Activated CD4-positive, alpha-beta T cell treated with anti-CD3 and anti-CD28 coated beads for 4 hours (primary cell): Measurements from ENCODE around the gene LYST.
A peak's percentile ranks its signal among the peaks of the same experiment; 100 is the strongest.
"Not testable (repeated sequence)": the region's sequence is repeated elsewhere in the genome, so short reads cannot be mapped to it uniquely, and the experiment has no call there.

Experiments
- DNase-seq, 2 donors: peaks; one replicate each; pipeline ENCODE4 v3.0.0-alpha.2; 2020

LYST gene, protein sequence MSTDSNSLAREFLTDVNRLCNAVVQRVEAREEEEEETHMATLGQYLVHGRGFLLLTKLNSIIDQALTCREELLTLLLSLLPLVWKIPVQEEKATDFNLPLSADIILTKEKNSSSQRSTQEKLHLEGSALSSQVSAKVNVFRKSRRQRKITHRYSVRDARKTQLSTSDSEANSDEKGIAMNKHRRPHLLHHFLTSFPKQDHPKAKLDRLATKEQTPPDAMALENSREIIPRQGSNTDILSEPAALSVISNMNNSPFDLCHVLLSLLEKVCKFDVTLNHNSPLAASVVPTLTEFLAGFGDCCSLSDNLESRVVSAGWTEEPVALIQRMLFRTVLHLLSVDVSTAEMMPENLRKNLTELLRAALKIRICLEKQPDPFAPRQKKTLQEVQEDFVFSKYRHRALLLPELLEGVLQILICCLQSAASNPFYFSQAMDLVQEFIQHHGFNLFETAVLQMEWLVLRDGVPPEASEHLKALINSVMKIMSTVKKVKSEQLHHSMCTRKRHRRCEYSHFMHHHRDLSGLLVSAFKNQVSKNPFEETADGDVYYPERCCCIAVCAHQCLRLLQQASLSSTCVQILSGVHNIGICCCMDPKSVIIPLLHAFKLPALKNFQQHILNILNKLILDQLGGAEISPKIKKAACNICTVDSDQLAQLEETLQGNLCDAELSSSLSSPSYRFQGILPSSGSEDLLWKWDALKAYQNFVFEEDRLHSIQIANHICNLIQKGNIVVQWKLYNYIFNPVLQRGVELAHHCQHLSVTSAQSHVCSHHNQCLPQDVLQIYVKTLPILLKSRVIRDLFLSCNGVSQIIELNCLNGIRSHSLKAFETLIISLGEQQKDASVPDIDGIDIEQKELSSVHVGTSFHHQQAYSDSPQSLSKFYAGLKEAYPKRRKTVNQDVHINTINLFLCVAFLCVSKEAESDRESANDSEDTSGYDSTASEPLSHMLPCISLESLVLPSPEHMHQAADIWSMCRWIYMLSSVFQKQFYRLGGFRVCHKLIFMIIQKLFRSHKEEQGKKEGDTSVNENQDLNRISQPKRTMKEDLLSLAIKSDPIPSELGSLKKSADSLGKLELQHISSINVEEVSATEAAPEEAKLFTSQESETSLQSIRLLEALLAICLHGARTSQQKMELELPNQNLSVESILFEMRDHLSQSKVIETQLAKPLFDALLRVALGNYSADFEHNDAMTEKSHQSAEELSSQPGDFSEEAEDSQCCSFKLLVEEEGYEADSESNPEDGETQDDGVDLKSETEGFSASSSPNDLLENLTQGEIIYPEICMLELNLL (N-terminal part only)

DNA sequence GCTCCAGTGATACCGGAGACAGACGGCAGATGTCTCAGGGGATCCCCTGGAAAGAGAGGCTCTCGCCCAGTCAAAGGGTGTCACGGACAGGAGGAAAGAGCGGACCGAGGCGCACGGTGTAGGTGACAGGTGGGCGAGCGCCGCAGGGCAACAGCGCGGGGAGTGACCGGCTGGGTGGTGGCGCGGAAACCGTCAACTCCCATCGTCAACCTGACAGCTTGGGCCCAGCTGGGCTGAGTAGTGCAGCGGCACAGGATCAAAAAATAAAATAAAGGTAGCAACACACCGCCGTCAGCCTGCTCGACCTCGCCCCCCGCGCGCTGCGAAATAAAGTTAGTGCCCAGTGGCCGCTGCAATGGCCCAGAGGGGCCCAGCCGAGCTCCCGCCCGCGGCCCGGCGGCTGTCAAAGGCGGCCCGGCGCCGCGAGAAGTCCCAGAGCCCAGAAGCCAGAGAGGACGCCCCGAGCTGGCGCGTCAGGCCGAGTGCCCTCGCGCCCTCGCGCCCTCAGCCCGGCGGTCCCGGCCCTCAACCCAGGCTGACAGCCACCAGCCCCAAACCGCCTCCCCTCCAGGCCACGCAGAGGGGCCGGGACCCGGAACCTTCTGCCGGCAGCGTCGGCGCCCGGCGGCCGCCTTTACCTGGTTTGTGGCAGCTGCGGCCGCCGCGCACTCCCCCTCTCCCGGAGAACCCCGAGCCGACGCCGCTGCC, at the start of gene LYST:
LYST (minus strand) TSS at position 702 of the 708 bp plus-strand sequence. CDS start 36,489 bp downstream, outside the sequence.
- peak; percentile 53 to 56 for DNase-seq

DNA sequence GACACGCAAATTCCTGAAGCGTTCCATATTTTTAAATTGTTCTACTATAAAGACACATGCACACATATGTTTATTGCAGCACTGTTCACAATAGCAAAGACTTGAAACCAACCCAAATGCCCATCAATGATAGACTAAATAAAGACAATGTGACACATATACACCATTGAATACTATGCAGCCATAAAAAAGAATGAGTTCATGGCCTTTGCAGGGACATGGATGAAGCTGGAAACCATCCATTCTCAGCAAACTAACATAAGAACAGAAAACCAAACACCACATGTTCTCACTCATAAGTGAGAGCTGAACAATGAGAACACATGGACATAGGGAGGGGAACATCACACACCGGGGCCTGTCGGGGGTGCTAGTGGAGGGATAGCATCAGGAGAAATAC, 48.8 kb upstream of the LYST start:
- not testable (repeated sequence) for DNase-seq

DNA sequence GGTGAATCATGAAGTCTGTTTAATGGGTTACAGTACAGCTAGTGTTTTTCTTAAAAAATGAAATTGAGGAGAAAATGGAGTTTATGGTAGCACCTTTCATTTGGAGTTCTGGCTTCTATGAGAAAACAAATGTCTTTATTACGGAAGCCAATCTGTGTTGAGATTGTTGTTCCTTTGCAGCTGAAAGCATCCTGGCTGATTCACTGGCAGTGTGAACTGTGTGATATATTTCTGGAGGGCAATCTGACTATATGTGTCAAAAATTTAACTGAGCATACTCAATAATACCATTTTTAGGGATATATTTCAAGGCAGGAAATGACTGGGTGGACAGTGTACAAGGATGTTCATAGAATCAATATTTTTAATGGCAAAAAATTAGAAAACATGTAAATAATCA, 46.6 kb upstream of the LYST start:
- DNase-seq, result no peak

GRCh38 chr1:235911876-235912275, 45.2 kb upstream of the LYST start:
- DNase-seq, result no peak

DNA sequence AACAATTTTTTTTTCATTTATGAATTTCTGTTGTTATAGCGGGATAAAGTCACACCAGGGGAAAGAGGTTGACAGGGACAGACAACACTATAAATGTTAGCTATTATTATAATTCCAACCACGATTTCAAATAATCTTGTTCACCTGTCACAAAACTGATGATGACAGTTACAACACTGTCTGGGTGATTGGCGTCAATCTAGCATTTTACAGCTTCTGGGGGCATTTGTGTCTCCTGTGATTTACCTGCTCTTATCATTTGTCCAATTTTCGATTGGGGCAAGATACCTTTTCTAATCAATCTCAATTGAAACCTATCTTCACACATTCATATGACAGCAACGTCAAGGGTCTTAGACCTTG, 44.6 kb upstream of the LYST start:
- no peak for DNase-seq

GRCh38 chr1:235910357-235911299, 43.9 kb upstream of the LYST start:
- DNase-seq, result peak; percentile 29 to 36

GRCh38 chr1:235908742-235909520, 42.2 kb upstream of the LYST start:
- DNase-seq, result no peak

- DNase-seq, result no peak
Measured at GRCh38 chr1:235907897-235908240, 41.2 kb upstream of the LYST start.

- no peak for DNase-seq
Measured at GRCh38 chr1:235907187-235907896, 40.6 kb upstream of the LYST start.

- DNase-seq, result no peak
Measured at GRCh38 chr1:235906436-235906835, 39.7 kb upstream of the LYST start.

DNA sequence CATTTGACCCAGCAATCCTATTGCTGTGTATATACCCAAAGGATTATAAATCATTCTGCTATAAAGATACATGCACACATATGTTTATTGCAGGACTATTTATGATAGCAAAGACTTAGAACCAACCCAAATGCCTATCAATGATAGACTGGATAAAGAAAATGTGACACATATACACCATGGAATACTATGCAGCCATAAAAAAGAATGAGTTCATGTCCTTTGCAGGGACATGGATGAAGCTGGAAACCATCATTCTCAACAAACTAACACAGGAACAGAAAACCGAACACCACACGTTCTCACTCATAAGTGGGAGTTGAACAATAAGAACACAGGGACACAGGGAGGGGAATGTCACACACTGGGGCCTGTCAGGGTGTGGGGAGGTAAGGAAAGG, 37.1 kb upstream of the LYST start:
- DNase-seq, result not testable (repeated sequence)

DNA sequence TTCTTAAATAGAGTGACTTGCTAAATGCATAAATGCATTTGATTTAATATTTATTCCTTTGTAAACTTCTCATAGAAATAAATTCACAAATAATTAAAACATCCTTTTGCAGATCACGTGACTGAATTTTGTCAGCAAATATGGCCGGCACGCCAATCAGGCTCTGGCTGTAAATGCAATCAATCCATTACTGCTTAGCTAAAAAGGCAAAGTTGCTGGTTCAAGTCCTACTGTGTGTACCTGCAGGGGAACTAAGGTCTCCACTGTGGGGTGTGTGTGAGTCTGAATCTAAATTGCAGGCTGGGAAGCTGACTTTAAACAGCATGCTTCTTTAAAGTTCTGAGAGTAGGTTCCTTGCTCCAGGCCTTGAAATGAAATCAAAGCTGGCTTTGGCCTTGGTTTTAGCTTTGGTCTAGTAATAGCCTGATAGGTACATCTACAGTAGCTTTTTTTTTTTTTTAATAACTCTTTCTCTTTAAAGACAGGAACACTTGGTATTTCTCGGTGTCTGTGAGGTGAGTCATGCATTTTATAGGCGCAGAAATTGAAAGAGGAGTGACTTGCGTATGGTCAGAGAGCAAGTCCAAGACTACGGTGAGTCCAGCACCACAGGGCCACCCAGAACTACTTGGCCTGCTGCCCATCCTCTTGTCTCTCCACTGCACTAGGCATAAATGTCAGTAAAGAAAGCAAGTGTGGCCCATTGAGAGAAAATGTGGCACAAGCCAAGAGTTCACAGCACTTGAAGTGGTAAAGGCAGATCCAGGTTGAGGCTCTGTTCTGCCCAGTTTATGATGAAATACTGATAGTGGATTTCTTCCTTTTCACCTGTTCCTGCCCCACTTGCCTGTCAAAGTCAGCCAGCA, 36.2 kb upstream of the LYST start:
- no peak for DNase-seq

GRCh38 chr1:235901461-235901860, 34.8 kb upstream of the LYST start:
- DNase-seq, result no peak

DNA sequence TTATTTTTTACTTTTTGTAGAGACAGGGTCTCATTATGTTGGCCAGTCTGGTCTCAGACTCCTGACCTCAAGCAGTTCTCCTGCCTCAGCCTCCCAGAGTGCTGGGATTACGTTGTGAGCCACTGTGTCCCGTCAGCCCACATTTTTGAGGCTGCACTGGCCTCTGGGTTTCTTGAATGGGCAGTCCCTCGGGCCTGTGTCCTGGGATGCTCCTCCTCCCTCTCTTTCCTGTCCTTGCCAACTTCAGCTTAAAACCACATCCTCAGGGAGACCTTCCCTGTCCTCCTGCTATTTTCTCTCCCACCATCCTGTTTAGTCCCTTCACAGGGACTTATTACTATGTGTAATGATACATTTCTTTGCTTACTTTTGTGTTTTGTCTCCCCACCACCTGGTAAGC, 31.4 kb upstream of the LYST start:
- DNase-seq, result no peak

- DNase-seq, result no peak
Measured at GRCh38 chr1:235893840-235894239, 27.1 kb upstream of the LYST start.

- DNase-seq, result no peak
Measured at GRCh38 chr1:235892734-235893413, 26.2 kb upstream of the LYST start.

DNA sequence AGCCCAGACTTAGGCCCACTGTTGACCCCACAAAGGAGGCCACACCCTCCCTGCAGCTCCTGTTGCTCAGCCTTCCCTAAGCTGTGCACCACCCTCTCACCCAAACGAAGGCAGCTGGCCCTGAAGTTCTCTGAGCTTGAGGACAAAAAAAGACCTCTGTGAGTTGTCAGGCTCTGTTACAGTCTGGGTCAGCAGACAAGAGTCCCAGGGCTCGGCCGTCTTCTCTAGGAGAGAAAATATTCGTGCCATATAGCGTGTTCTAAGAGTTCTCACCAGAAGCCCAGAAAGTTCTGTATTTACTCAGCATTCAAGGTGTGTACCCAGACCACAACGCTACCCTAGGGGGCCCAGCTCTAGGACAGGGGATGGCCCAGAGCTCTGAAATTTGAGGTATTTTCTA, 25.5 kb upstream of the LYST start:
- DNase-seq, result no peak

- peak; percentile 65 to 71 for DNase-seq
Measured at GRCh38 chr1:235888119-235888643, 21.5 kb upstream of the LYST start.
